ENCODE results near the gene UBR4.

DNA sequence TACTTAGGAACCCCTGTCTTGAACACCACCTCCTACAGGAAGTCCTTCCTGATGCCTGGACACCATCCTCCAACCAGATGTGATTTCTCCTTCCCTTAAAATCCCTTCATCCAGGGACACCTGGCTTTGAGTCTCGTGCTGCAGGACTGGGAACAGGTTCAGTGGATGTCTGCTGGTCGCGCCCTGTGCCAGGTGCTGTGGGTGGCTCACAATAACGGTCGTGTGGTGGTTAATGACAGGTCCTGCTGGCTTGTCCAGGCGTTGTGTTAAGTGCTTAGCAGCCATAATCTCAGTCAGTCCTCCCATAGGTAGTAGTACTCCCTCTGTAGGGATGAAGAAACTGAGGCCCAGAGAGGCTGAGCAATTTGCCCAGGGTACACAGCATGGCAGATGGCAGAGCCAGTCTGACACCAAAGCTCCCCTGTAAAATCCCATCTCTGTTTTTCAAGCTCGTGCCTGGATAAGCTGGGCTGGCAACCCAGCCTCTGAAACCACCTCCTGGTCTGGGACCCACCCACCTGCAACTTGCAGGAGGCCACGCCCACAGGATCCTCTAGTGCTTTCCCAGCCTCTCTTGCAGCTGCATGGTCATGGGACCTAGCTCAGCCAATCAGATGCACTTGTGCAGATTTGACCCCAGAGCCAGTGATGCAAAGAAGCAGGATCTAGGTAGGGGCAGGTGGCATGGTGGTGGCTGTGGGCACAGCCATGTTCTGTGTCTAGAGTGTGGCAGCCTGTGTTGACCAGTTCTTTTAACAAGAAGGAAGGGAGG, 147.6 kb downstream of the UBR4 start:
- TF ChIP-seq, protein P1, sequence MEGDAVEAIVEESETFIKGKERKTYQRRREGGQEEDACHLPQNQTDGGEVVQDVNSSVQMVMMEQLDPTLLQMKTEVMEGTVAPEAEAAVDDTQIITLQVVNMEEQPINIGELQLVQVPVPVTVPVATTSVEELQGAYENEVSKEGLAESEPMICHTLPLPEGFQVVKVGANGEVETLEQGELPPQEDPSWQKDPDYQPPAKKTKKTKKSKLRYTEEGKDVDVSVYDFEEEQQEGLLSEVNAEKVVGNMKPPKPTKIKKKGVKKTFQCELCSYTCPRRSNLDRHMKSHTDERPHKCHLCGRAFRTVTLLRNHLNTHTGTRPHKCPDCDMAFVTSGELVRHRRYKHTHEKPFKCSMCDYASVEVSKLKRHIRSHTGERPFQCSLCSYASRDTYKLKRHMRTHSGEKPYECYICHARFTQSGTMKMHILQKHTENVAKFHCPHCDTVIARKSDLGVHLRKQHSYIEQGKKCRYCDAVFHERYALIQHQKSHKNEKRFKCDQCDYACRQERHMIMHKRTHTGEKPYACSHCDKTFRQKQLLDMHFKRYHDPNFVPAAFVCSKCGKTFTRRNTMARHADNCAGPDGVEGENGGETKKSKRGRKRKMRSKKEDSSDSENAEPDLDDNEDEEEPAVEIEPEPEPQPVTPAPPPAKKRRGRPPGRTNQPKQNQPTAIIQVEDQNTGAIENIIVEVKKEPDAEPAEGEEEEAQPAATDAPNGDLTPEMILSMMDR (IDR thresholded peaks at IDR 0.05): no peak
- no peak for TF ChIP-seq POLR2AphosphoS5 (IDR thresholded peaks at IDR 0.05; ENCODE audit: low read depth, low read length)

All from Panc1 (cell line).